Measurements from ENCODE around the gene PAX2. TPM values are rescaled to one million over a fixed set of nuclear protein-coding genes. Genes with fewer than 3 reads are reported as not detected.

PAX2 gene
- total RNA-seq, 4 donors from 2014 or later: not detected

- no peak for TF ChIP-seq POLR2AphosphoS5 (IDR thresholded peaks at IDR 0.05)
- no peak for TF ChIP-seq CTCF (IDR thresholded peaks at IDR 0.05)
- no peak for TF ChIP-seq POLR2A (IDR thresholded peaks at IDR 0.05)
- no peak for TF ChIP-seq EP300 (IDR thresholded peaks at IDR 0.05)
- Histone ChIP-seq H3K4me1 (no peaks in the 10 kb centered on the region), H3K9me3 (no peaks in the 10 kb centered on the region), H3K36me3 (no peaks in the 10 kb centered on the region), H3K27me3 (peaks cover 79% of the 10 kb centered on the region), H3K4me3 (no peak overlapping the region), H3K27ac (no peak overlapping the region)
- 53% methylated on average over 5 of the region's 5 CpGs for WGBS
- no peak for DNase-seq (ENCODE audit: low spot score in 2 of 2)
These were observed 17.8 kb downstream of the PAX2 start for GRCh38 chr10:100763043-100763747.

- DNase-seq (ENCODE audit: low spot score in 2 of 2): no peak
These were observed 21.5 kb downstream of the PAX2 start for GRCh38 chr10:100766693-100767421.

GRCh38 chr10:100767422-100767775, 22.0 kb downstream of the PAX2 start:
- Histone ChIP-seq H3K4me1 (no peaks in the 10 kb centered on the region), H3K9me3 (no peaks in the 10 kb centered on the region), H3K27ac (no peak overlapping the region), H3K36me3 (no peaks in the 10 kb centered on the region), H3K4me3 (no peak overlapping the region), H3K27me3 (peaks cover 56% of the 10 kb centered on the region)
- TF ChIP-seq CTCF (IDR thresholded peaks at IDR 0.05): no peak
- no peak for TF ChIP-seq POLR2AphosphoS5 (IDR thresholded peaks at IDR 0.05)
- TF ChIP-seq POLR2A (IDR thresholded peaks at IDR 0.05): no peak
- no peak for TF ChIP-seq EP300 (IDR thresholded peaks at IDR 0.05)
- WGBS: 60% methylated on average over 5 of the region's 5 CpGs
- no peak for DNase-seq (ENCODE audit: low spot score in 2 of 2)

More at GRCh38 chr10:100766693-100767421, 21.5 kb downstream of the PAX2 start:
- no peaks in the 10 kb centered on the region for H3K4me1 ChIP-seq
- TF ChIP-seq CTCF (IDR thresholded peaks at IDR 0.05): no peak
- no peak for TF ChIP-seq POLR2AphosphoS5 (IDR thresholded peaks at IDR 0.05)
- no peak for TF ChIP-seq EP300 (IDR thresholded peaks at IDR 0.05)
- no peak for TF ChIP-seq POLR2A (IDR thresholded peaks at IDR 0.05)
- no peak overlapping the region for H3K4me3 ChIP-seq
- H3K27me3 ChIP-seq: peaks cover 51% of the 10 kb centered on the region
- H3K9me3 ChIP-seq: no peaks in the 10 kb centered on the region
- no peaks in the 10 kb centered on the region for H3K36me3 ChIP-seq
- H3K27ac ChIP-seq: no peak overlapping the region
- WGBS: 36% methylated on average over 10 of the region's 10 CpGs

GRCh38 chr10:100769481-100769880, 24.1 kb downstream of the PAX2 start:
- Histone ChIP-seq H3K4me3 (no peak overlapping the region), H3K9me3 (no peaks in the 10 kb centered on the region), H3K27me3 (peaks cover 58% of the 10 kb centered on the region), H3K4me1 (no peaks in the 10 kb centered on the region), H3K36me3 (no peaks in the 10 kb centered on the region), H3K27ac (no peak overlapping the region)
- WGBS: 92% methylated on average over 2 of the region's 2 CpGs
- TF ChIP-seq EP300 (IDR thresholded peaks at IDR 0.05) (no peak), CTCF (IDR thresholded peaks at IDR 0.05) (no peak), POLR2A (IDR thresholded peaks at IDR 0.05) (no peak), POLR2AphosphoS5 (IDR thresholded peaks at IDR 0.05) (no peak)
- DNase-seq (ENCODE audit: low spot score in 2 of 2): no peak

- TF ChIP-seq CTCF (IDR thresholded peaks at IDR 0.05) (no peak), POLR2AphosphoS5 (IDR thresholded peaks at IDR 0.05) (no peak), POLR2A (IDR thresholded peaks at IDR 0.05) (no peak), EP300 (IDR thresholded peaks at IDR 0.05) (no peak)
- 67% methylated on average over 4 of the region's 4 CpGs for WGBS
- Histone ChIP-seq H3K4me1 (peaks cover 2% of the 10 kb centered on the region), H3K27ac (no peak overlapping the region), H3K4me3 (no peak overlapping the region), H3K9me3 (no peaks in the 10 kb centered on the region), H3K27me3 (peaks cover 51% of the 10 kb centered on the region), H3K36me3 (no peaks in the 10 kb centered on the region)
- DNase-seq (ENCODE audit: low spot score in 2 of 2): no peak
These were observed 28.3 kb downstream of the PAX2 start for GRCh38 chr10:100773646-100774045.

Measured in suprapubic skin (tissue), 4 donors.